HEK293 (cell line): Measurements from ENCODE around the gene ICE1.
"Not testable (repeated sequence)": the region's sequence is repeated elsewhere in the genome, so short reads cannot be mapped to it uniquely, and the experiment has no call there.

Source experiments
- CTCF ChIA-PET: fragments of 350-600 bp; formaldehyde crosslinking; extraction: SDS; loops from one replicate; lab custom pipeline; 2021; ENCODE audit warnings: antibody characterized with exemption; lab: Yijun Ruan, JAX
- POLR2A ChIA-PET: fragments of 300-600 bp; formaldehyde crosslinking; extraction: SDS; loops from one replicate; lab custom pipeline; 2020; ENCODE audit warnings: antibody characterized with exemption, inconsistent platforms; lab: Yijun Ruan, JAX
- H3K27ac ChIP-seq: fragments of 200-500 bp; sonication (Bioruptor generic); 2 replicates; pipeline ENCODE4 v1.5.1; 2014; ENCODE audit warnings: low read depth, low read length, control low read depth, inconsistent platforms; ENCODE audit errors: extremely low read depth
- H3K36me3 ChIP-seq, 2 experiments: fragments of 200-500 bp in 1 of 2; sonication (Bioruptor generic) in 1 of 2; 1 replicate in 1 of 2; 2 replicates in 1 of 2; pipeline ENCODE4 v1.5.1; 2014 to 2017; ENCODE audit warnings: inconsistent platforms in 2 of 2, low read length in 2 of 2; ENCODE audit not compliant: control insufficient read depth in 2 of 2, insufficient read depth in 1 of 2
- H3K4me1 ChIP-seq: fragments of 200-500 bp; sonication (Bioruptor generic); 2 replicates; pipeline ENCODE4 v1.5.1; 2014; ENCODE audit warnings: mild to moderate bottlenecking, low read length, inconsistent platforms; ENCODE audit not compliant: control insufficient read depth, insufficient read depth
- H3K4me3 ChIP-seq: 2 replicates; pipeline ENCODE4 v1.5.1; 2011; ENCODE audit warnings: low read depth, mild to moderate bottlenecking, control low read depth, low read length, moderate library complexity
- H3K9me3 ChIP-seq: fragments of 200-500 bp; sonication (Bioruptor generic); 2 replicates; pipeline ENCODE4 v1.5.1; 2014; ENCODE audit warnings: low read depth, low read length, inconsistent platforms; ENCODE audit not compliant: control insufficient read depth, insufficient read depth
- GFI1B ChIP-seq: fragments of 450-650 bp; formaldehyde crosslinking; IDR thresholded peaks from 2 replicates; pipeline ENCODE4 v1.5.1; 2016; ENCODE audit warnings: missing biosample characterization, missing genetic modification characterization
- KLF1 ChIP-seq: fragments of 450-650 bp; formaldehyde crosslinking; IDR thresholded peaks from 2 replicates; pipeline ENCODE4 v1.5.1; 2016; ENCODE audit warnings: missing biosample characterization, missing genetic modification characterization
- KLF17 ChIP-seq: fragments of 450-650 bp; formaldehyde crosslinking; IDR thresholded peaks from 2 replicates; pipeline ENCODE4 v1.5.1; 2016; ENCODE audit warnings: missing biosample characterization, missing genetic modification characterization
- MYNN ChIP-seq: fragments of 450-650 bp; formaldehyde crosslinking; IDR thresholded peaks from 2 replicates; pipeline ENCODE4 v1.5.1; 2016; ENCODE audit warnings: missing biosample characterization, missing genetic modification characterization, borderline replicate concordance
- PRDM2 ChIP-seq: fragments of 450-650 bp; formaldehyde crosslinking; IDR thresholded peaks from 2 replicates; pipeline ENCODE4 v1.5.1; 2016; ENCODE audit warnings: missing biosample characterization, missing genetic modification characterization, borderline replicate concordance
- SETDB1 ChIP-seq: IDR thresholded peaks from one replicate; pipeline ENCODE4 v1.6.1; 2017; ENCODE audit warnings: mild to moderate bottlenecking, low read length, moderate library complexity, mixed read lengths; ENCODE audit not compliant: insufficient read length
- ZBTB6 ChIP-seq: fragments of 450-650 bp; formaldehyde crosslinking; IDR thresholded peaks from 2 replicates; pipeline ENCODE4 v1.5.1; 2017; ENCODE audit warnings: missing biosample characterization, missing genetic modification characterization
- ZIC2 ChIP-seq: fragments of 450-650 bp; formaldehyde crosslinking; IDR thresholded peaks from 2 replicates; pipeline ENCODE4 v1.5.1; 2016; ENCODE audit warnings: missing biosample characterization, missing genetic modification characterization
- ZNF146 ChIP-seq: fragments of 450-650 bp; formaldehyde crosslinking; IDR thresholded peaks from 2 replicates; pipeline ENCODE4 v1.5.1; 2016; ENCODE audit warnings: missing biosample characterization, missing genetic modification characterization
- ZNF184 ChIP-seq: fragments of 450-650 bp; IDR thresholded peaks from 2 replicates; pipeline ENCODE4 v1.5.1; 2018; ENCODE audit warnings: missing biosample characterization, mild to moderate bottlenecking, missing genetic modification characterization
- ZNF366 ChIP-seq: fragments of 450-650 bp; formaldehyde crosslinking; conservative IDR thresholded peaks from 2 replicates; pipeline ENCODE4 v1.5.1; 2016; ENCODE audit warnings: missing biosample characterization, missing genetic modification characterization
- ZNF48 ChIP-seq: fragments of 450-650 bp; formaldehyde crosslinking; IDR thresholded peaks from 2 replicates; pipeline ENCODE4 v1.5.1; 2016; ENCODE audit warnings: missing biosample characterization, missing genetic modification characterization
- ZNF510 ChIP-seq: fragments of 450-650 bp; formaldehyde crosslinking; IDR thresholded peaks from 2 replicates; pipeline ENCODE4 v1.5.1; 2018; ENCODE audit warnings: mild to moderate bottlenecking, missing genetic modification characterization, missing biosample characterization; ENCODE audit not compliant: insufficient replicate concordance
- ZNF514 ChIP-seq: fragments of 450-650 bp; formaldehyde crosslinking; IDR thresholded peaks from 2 replicates; pipeline ENCODE4 v1.5.1; 2016; ENCODE audit warnings: missing biosample characterization, missing genetic modification characterization
- ZNF529 ChIP-seq: fragments of 450-650 bp; formaldehyde crosslinking; IDR thresholded peaks from 2 replicates; pipeline ENCODE4 v1.5.1; 2017; ENCODE audit warnings: missing genetic modification characterization, missing biosample characterization; ENCODE audit not compliant: insufficient replicate concordance
- ZNF548 ChIP-seq: fragments of 450-650 bp; formaldehyde crosslinking; IDR thresholded peaks from 2 replicates; pipeline ENCODE4 v1.5.1; 2016; ENCODE audit warnings: missing biosample characterization, missing genetic modification characterization
- ZNF549 ChIP-seq: fragments of 450-650 bp; IDR thresholded peaks from 2 replicates; pipeline ENCODE4 v1.5.1; 2018; ENCODE audit warnings: missing biosample characterization, missing genetic modification characterization, mild to moderate bottlenecking, inconsistent platforms, moderate library complexity
- ZNF560 ChIP-seq: fragments of 450-650 bp; formaldehyde crosslinking; IDR thresholded peaks from 2 replicates; pipeline ENCODE4 v1.5.1; 2017; ENCODE audit warnings: missing biosample characterization, missing genetic modification characterization, borderline replicate concordance
- ZNF571 ChIP-seq: fragments of 450-650 bp; formaldehyde crosslinking; IDR thresholded peaks from 2 replicates; pipeline ENCODE4 v1.5.0; 2017; ENCODE audit warnings: missing biosample characterization, missing genetic modification characterization
- ZNF610 ChIP-seq: fragments of 450-650 bp; formaldehyde crosslinking; IDR thresholded peaks from 2 replicates; pipeline ENCODE4 v1.5.1; 2016; ENCODE audit warnings: missing biosample characterization, missing genetic modification characterization, borderline replicate concordance
- ZNF639 ChIP-seq: fragments of 450-650 bp; formaldehyde crosslinking; IDR thresholded peaks from 2 replicates; pipeline ENCODE4 v1.5.1; 2016; ENCODE audit warnings: missing biosample characterization, missing genetic modification characterization
- ZNF660 ChIP-seq: fragments of 450-650 bp; IDR thresholded peaks from 2 replicates; pipeline ENCODE4 v1.5.1; 2018; ENCODE audit warnings: missing biosample characterization, mild to moderate bottlenecking, missing genetic modification characterization
- ZXDB ChIP-seq: fragments of 450-650 bp; formaldehyde crosslinking; IDR thresholded peaks from 2 replicates; pipeline ENCODE4 v1.5.1; 2016; ENCODE audit warnings: missing biosample characterization, missing genetic modification characterization

Gene ICE1

GRCh38 chr5:5409151-5409810 is 13.2 kb upstream of the ICE1 start (continued):
- peak; percentile 96 for TF ChIP-seq SETDB1
- no peak for TF ChIP-seq ZNF366 (tag by site-specific recombination)
- TF ChIP-seq ZNF548: 0 out of 2 replicates have a peak, but pooled peaks have one; percentile 33
- TF ChIP-seq ZNF549 (tag by site-specific recombination): peak; percentile 87
- no peak for TF ChIP-seq ZNF514 (tag by site-specific recombination)
- TF ChIP-seq ZNF184 (tag by site-specific recombination): 0 out of 2 replicates have a peak, but pooled peaks have one; percentile 60
- TF ChIP-seq ZNF510 (tag by site-specific recombination): peak; percentile 38
- TF ChIP-seq ZNF560 (tag by site-specific recombination): no peak
- TF ChIP-seq ZNF610 (tag by site-specific recombination): peak; percentile 74
- TF ChIP-seq ZNF660: no peak
- TF ChIP-seq GFI1B (tag by site-specific recombination): peak; percentile 46; the same call in 1 of the 2 replicates
- TF ChIP-seq ZNF529 (tag by site-specific recombination): peak; percentile 74

- CTCF ChIA-PET, H3K9me3 ChIP-seq, H3K4me3 ChIP-seq, H3K36me3 ChIP-seq, H3K4me1 ChIP-seq, POLR2A ChIA-PET, H3K27ac ChIP-seq: not testable (repeated sequence)
- peak; percentile 85 for TF ChIP-seq ZNF146
These were observed 8.6 kb upstream of the ICE1 start for GRCh38 chr5:5413856-5414255.

- H3K4me1 ChIP-seq: no peaks in the 10 kb centered on the region; the same call in 1 of the 2 replicates
- H3K27ac ChIP-seq: no peak overlapping the region
- no peaks in the 10 kb centered on the region for H3K36me3 ChIP-seq
- TF ChIP-seq ZNF48 (tag by site-specific recombination): no peak
- no peak for TF ChIP-seq ZXDB (tag by site-specific recombination)
- TF ChIP-seq KLF1 (tag by site-specific recombination): no peak
- TF ChIP-seq ZIC2: no peak
- TF ChIP-seq ZNF571: no peak
- no peak for TF ChIP-seq ZBTB6 (tag by site-specific recombination)
- no peak for TF ChIP-seq PRDM2
- no peak for TF ChIP-seq KLF17 (tag by site-specific recombination)
- no peak for TF ChIP-seq MYNN (tag by site-specific recombination)
- no peak for TF ChIP-seq ZNF639
- no peaks in the 10 kb centered on the region for H3K9me3 ChIP-seq
- CTCF ChIA-PET: interaction anchor here (0.8 to 1.5 kb wide), 2 partner anchors 272 to 274 kb away, joined by 4 to 6 read pairs; no protein-coding TSS in a partner anchor
- POLR2A ChIA-PET: no interaction called here
- H3K4me3 ChIP-seq: no peak overlapping the region
These were observed 7.5 kb upstream of the ICE1 start for GRCh38 chr5:5414999-5415398.
